Measurements from ENCODE around the gene NRXN3. TPM values are rescaled to one million over a fixed set of nuclear protein-coding genes. Genes with fewer than 3 reads are reported as not detected.

NRXN3 gene
- polyA plus RNA-seq, 1 experiment: 7.0 TPM

- Histone ChIP-seq H3K4me3 (ENCODE audit: low read depth, low read length) (no peak overlapping the region), H3K27me3 (ENCODE audit: control insufficient read depth, insufficient read depth, low read length) (no peaks in the 10 kb centered on the region), H3K36me3 (ENCODE audit: control insufficient read depth, insufficient read depth, low read length) (no peaks in the 10 kb centered on the region)
- POLR2A ChIA-PET: interaction anchor here (0.6 kb wide), 1 partner anchor 714 kb away, joined by 3 read pairs; no protein-coding TSS in a partner anchor
- DNase-seq (ENCODE audit: low read depth): no peak
- peak; percentile 30; the same call in 1 of the 2 replicates for TF ChIP-seq CTCF (IDR thresholded peaks at IDR 0.05; ENCODE audit: insufficient read depth, low read depth, low read length)
- CTCF ChIA-PET: interaction anchor here (0.6 to 1.3 kb wide), 4 partner anchors 9 to 31 kb away, joined by 3 to 7 read pairs (median 4); no protein-coding TSS in a partner anchor
Measured at GRCh38 chr14:79809849-79810612, 1639.9 kb downstream of the NRXN3 start.

GRCh38 chr14:79820866-79821535, 1650.8 kb downstream of the NRXN3 start:
- ChIA-PET CTCF (no interaction called here), POLR2A (no interaction called here)
- TF ChIP-seq CTCF (IDR thresholded peaks at IDR 0.05; ENCODE audit: insufficient read depth, low read depth, low read length): no peak
- DNase-seq (ENCODE audit: low read depth): no peak
- H3K4me3 ChIP-seq (ENCODE audit: low read depth, low read length): no peak overlapping the region
- no peaks in the 10 kb centered on the region for H3K27me3 ChIP-seq (ENCODE audit: control insufficient read depth, insufficient read depth, low read length)
- H3K36me3 ChIP-seq (ENCODE audit: control insufficient read depth, insufficient read depth, low read length): no peaks in the 10 kb centered on the region

GRCh38 chr14:79822034-79822433, 1651.9 kb downstream of the NRXN3 start:
- no peak for TF ChIP-seq CTCF (IDR thresholded peaks at IDR 0.05; ENCODE audit: insufficient read depth, low read depth, low read length)
- Histone ChIP-seq H3K36me3 (ENCODE audit: control insufficient read depth, insufficient read depth, low read length) (no peaks in the 10 kb centered on the region), H3K4me3 (ENCODE audit: low read depth, low read length) (no peak overlapping the region), H3K27me3 (ENCODE audit: control insufficient read depth, insufficient read depth, low read length) (no peaks in the 10 kb centered on the region)
- POLR2A ChIA-PET: no interaction called here
- DNase-seq (ENCODE audit: low read depth): no peak
- CTCF ChIA-PET: no interaction called here

- CTCF ChIA-PET: interaction anchor here (0.7 to 1.0 kb wide), 2 partner anchors 9 to 18 kb away, joined by 3 read pairs; no protein-coding TSS in a partner anchor
- POLR2A ChIA-PET: no interaction called here
- no peak for DNase-seq (ENCODE audit: low read depth)
- TF ChIP-seq CTCF (IDR thresholded peaks at IDR 0.05; ENCODE audit: insufficient read depth, low read depth, low read length): no peak
- no peak overlapping the region for H3K4me3 ChIP-seq (ENCODE audit: low read depth, low read length)
- no peaks in the 10 kb centered on the region for H3K27me3 ChIP-seq (ENCODE audit: control insufficient read depth, insufficient read depth, low read length)
- H3K36me3 ChIP-seq (ENCODE audit: control insufficient read depth, insufficient read depth, low read length): no peaks in the 10 kb centered on the region
Measured at GRCh38 chr14:79825046-79825521, 1654.9 kb downstream of the NRXN3 start.

GRCh38 chr14:79826362-79826761, 1656.2 kb downstream of the NRXN3 start:
- ChIA-PET CTCF (interaction anchor here (1.0 kb wide), 1 partner anchor 17 kb away, joined by 3 read pairs; no protein-coding TSS in a partner anchor), POLR2A (no interaction called here)
- H3K4me3 ChIP-seq (ENCODE audit: low read depth, low read length): no peak overlapping the region
- no peaks in the 10 kb centered on the region for H3K36me3 ChIP-seq (ENCODE audit: control insufficient read depth, insufficient read depth, low read length)
- no peak for DNase-seq (ENCODE audit: low read depth)
- H3K27me3 ChIP-seq (ENCODE audit: control insufficient read depth, insufficient read depth, low read length): no peaks in the 10 kb centered on the region
- TF ChIP-seq CTCF (IDR thresholded peaks at IDR 0.05; ENCODE audit: insufficient read depth, low read depth, low read length): no peak

All from BJ (cell line).